RPMI7951 (cell line): ENCODE data around the gene IFT20. TPM values are rescaled to one million over a fixed set of nuclear protein-coding genes. Genes with fewer than 3 reads are reported as not detected.
"Not testable (repeated sequence)": the region's sequence is repeated elsewhere in the genome, so short reads cannot be mapped to it uniquely, and the experiment has no call there.

Experiments used
- DNase-seq: peaks from one replicate; pipeline ENCODE4 v3.0.0-alpha.2; 2012; ENCODE audit warnings: low read depth
- total RNA-seq: library from RNA; depleted of rRNA; stranded (reverse); fragments of >200 nt; shearing (Covaris generic); gene quantifications from 2 replicates; pipeline ENCODE4 v1.2.3, GENCODE V29; 2014

The IFT20 gene
- total RNA-seq, 1 experiment from 2014 or later = 47.7 TPM

- DNase-seq = no peak
Measured at GRCh38 chr17:28364665-28365363, 29.5 kb upstream of the IFT20 start, which contains the start of gene SEBOX. TSS of gene SEBOX (minus strand) at chr17:28365199. CDS start at chr17:28365151, 48 bp downstream.

GRCh38 chr17:28363776-28364650, 28.7 kb upstream of the IFT20 start:
- DNase-seq = no peak

GRCh38 chr17:28363186-28363585, 27.9 kb upstream of the IFT20 start:
- DNase-seq = no peak

- no peak for DNase-seq
Measured at GRCh38 chr17:28357901-28358197, 22.6 kb upstream of the IFT20 start.

GRCh38 chr17:28357061-28357900, 22.0 kb upstream of the IFT20 start, which contains the start of gene POLDIP2:
TSS of gene POLDIP2 (minus strand) at chr17:28357527. CDS start at chr17:28357448, 79 bp downstream.
- DNase-seq = peak; percentile 91

GRCh38 chr17:28350271-28350670, 15.0 kb upstream of the IFT20 start:
- DNase-seq = no peak

GRCh38 chr17:28348979-28349378, 13.7 kb upstream of the IFT20 start:
- no peak for DNase-seq

- DNase-seq = peak; percentile 91
Measured at GRCh38 chr17:28347261-28347891, 12.1 kb upstream of the IFT20 start.

GRCh38 chr17:28346746-28347246, 11.5 kb upstream of the IFT20 start:
- no peak for DNase-seq

GRCh38 chr17:28346199-28346580, 10.9 kb upstream of the IFT20 start:
- no peak for DNase-seq

GRCh38 chr17:28345419-28346198, 10.3 kb upstream of the IFT20 start:
- DNase-seq = no peak

GRCh38 chr17:28344435-28344901, 9.2 kb upstream of the IFT20 start:
- DNase-seq = no peak

GRCh38 chr17:28344011-28344410, 8.7 kb upstream of the IFT20 start:
- DNase-seq = no peak

- no peak for DNase-seq
Measured at GRCh38 chr17:28343491-28343932, 8.2 kb upstream of the IFT20 start.

GRCh38 chr17:28342313-28342712, 7.0 kb upstream of the IFT20 start:
- DNase-seq = no peak

GRCh38 chr17:28341516-28341915, 6.2 kb upstream of the IFT20 start:
- no peak for DNase-seq

GRCh38 chr17:28340374-28340773, 5.1 kb upstream of the IFT20 start:
- no peak for DNase-seq

- no peak for DNase-seq
Measured at GRCh38 chr17:28339431-28339830, 4.2 kb upstream of the IFT20 start.

- not testable (repeated sequence) for DNase-seq
Measured at GRCh38 chr17:28338769-28339212, 3.5 kb upstream of the IFT20 start.

- DNase-seq = peak; percentile 60
Measured at GRCh38 chr17:28338056-28338768, 2.9 kb upstream of the IFT20 start.
